Astrocyte (in vitro differentiated cells and primary cell): Measurements from ENCODE around the gene PIP. TPM values are rescaled to one million over a fixed set of nuclear protein-coding genes. Genes with fewer than 3 reads are reported as not detected.

ENCODE experiments used
- DNase-seq: peaks from one replicate; pipeline ENCODE4 v3.0.0-alpha.2; 2010; ENCODE audit warnings: low read depth
- FAIRE-seq: peaks from 2 replicates; lab custom pipeline; 2011; peaks lifted over from hg19 to GRCh38; lab: Jason Lieb, UNC
- H2AFZ ChIP-seq: 2 replicates; pipeline ENCODE4 v1.6.0; 2012; ENCODE audit warnings: low read depth, low read length, inconsistent platforms
- H3K27ac ChIP-seq: 2 replicates; pipeline ENCODE4 v1.5.1; 2011; ENCODE audit warnings: low read depth, low read length, inconsistent platforms
- H3K27me3 ChIP-seq: 2 replicates; pipeline ENCODE4 v1.6.0; 2011; ENCODE audit warnings: low read length, inconsistent platforms; ENCODE audit not compliant: insufficient read depth
- H3K36me3 ChIP-seq: 2 replicates; pipeline ENCODE4 v1.5.1; 2011; ENCODE audit warnings: low read length, inconsistent platforms; ENCODE audit not compliant: insufficient read depth
- H3K4me1 ChIP-seq: 2 replicates; pipeline ENCODE4 v1.5.1; 2011; ENCODE audit warnings: low read length, inconsistent platforms; ENCODE audit not compliant: insufficient read depth
- H3K4me2 ChIP-seq: 2 replicates; pipeline ENCODE4 v1.6.0; 2012; ENCODE audit warnings: low read length, inconsistent platforms
- H3K4me3 ChIP-seq: 2 replicates; pipeline ENCODE4 v1.5.1; 2011; ENCODE audit warnings: low read depth, mild to moderate bottlenecking, low read length, inconsistent platforms; ENCODE audit not compliant: insufficient read depth
- H3K79me2 ChIP-seq: 2 replicates; pipeline ENCODE4 v1.6.0; 2012; ENCODE audit warnings: mild to moderate bottlenecking, low read length, inconsistent platforms; ENCODE audit not compliant: insufficient read depth
- H3K9ac ChIP-seq: 2 replicates; pipeline ENCODE4 v1.6.0; 2012; ENCODE audit warnings: mild to moderate bottlenecking, low read length, inconsistent platforms
- H3K9me3 ChIP-seq: 2 replicates; pipeline ENCODE4 v1.5.1; 2012; ENCODE audit warnings: low read depth, mild to moderate bottlenecking, low read length, inconsistent platforms; ENCODE audit not compliant: insufficient read depth
- H4K20me1 ChIP-seq: 2 replicates; pipeline ENCODE4 v1.6.0; 2012; ENCODE audit warnings: low read length, inconsistent platforms; ENCODE audit not compliant: insufficient read depth
- H3K27ac Mint-ChIP-seq: one replicate; pipeline ENCODE4 v1.8.0; 2021; ENCODE audit warnings: mild to moderate bottlenecking, mixed read lengths; ENCODE audit not compliant: unreplicated experiment
- H3K27me3 Mint-ChIP-seq: one replicate; pipeline ENCODE4 v1.8.0; 2021; ENCODE audit warnings: low read depth, mixed read lengths; ENCODE audit not compliant: unreplicated experiment
- H3K36me3 Mint-ChIP-seq: one replicate; pipeline ENCODE4 v1.8.0; 2021; ENCODE audit warnings: low read depth, mixed read lengths; ENCODE audit not compliant: unreplicated experiment
- H3K4me1 Mint-ChIP-seq: one replicate; pipeline ENCODE4 v1.8.0; 2021; ENCODE audit warnings: low read depth, mixed read lengths; ENCODE audit not compliant: unreplicated experiment
- H3K4me3 Mint-ChIP-seq: one replicate; pipeline ENCODE4 v1.8.0; 2021; ENCODE audit warnings: mild to moderate bottlenecking, moderate library complexity, mixed read lengths; ENCODE audit not compliant: unreplicated experiment
- H3K9me3 Mint-ChIP-seq: one replicate; pipeline ENCODE4 v1.8.0; 2021; ENCODE audit warnings: mild to moderate bottlenecking, mixed read lengths; ENCODE audit not compliant: unreplicated experiment
- EZH2 ChIP-seq: IDR thresholded peaks from 2 replicates; pipeline ENCODE4 v1.6.1; 2012; ENCODE audit warnings: mild to moderate bottlenecking, low read length, inconsistent platforms; ENCODE audit not compliant: insufficient read depth
- total RNA-seq: library from RNA; stranded (reverse); gene quantifications from 2 replicates; pipeline ENCODE4 v1.2.1, GENCODE V29; 2021
- TF ChIP-seq, protein P1 (sequence below): IDR thresholded peaks from 2 replicates; pipeline ENCODE4 v1.5.1; 2011; ENCODE audit warnings: low read depth, mild to moderate bottlenecking, inconsistent platforms, low read length, moderate library complexity; ENCODE audit not compliant: insufficient read depth

Gene PIP
- total RNA-seq, 1 donor from 2014 or later: not detected

DNA sequence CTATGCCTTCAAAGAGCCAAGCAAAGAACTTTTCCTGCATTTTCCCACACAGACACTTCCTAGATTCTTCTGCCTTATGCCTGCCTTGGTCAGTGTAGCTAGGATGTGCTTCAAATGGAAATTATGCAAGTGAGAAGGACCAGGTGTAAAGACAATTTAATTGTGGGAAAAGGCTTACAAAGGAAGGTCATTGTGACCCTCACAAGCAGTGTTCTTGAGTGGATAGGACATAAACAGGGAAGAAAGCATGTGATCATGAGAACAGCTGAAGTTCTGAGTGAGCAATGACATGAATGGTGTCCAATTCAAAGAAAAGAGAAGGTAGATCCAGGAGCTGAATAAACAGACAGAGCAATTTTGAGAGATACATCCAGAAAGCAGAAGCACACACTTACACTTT lies 1.3 kb upstream of the PIP start:
- Mint-ChIP-seq H3K9me3 (peaks cover 4% of the 10 kb centered on the region), H3K4me1 (peaks cover 7% of the 10 kb centered on the region), H3K27ac (no peak overlapping the region), H3K4me3 (no peak overlapping the region), H3K36me3 (no peaks in the 10 kb centered on the region), H3K27me3 (peaks cover 7% of the 10 kb centered on the region)
- H3K4me2 ChIP-seq: no peak overlapping the region
- H3K4me3 ChIP-seq: no peak overlapping the region
- H3K36me3 ChIP-seq: no peaks in the 10 kb centered on the region
- FAIRE-seq: no peak
- H2AFZ ChIP-seq: no peak overlapping the region
- H3K79me2 ChIP-seq: no peaks in the 10 kb centered on the region
- no peaks in the 10 kb centered on the region for H3K9me3 ChIP-seq
- no peak for DNase-seq
- no peaks in the 10 kb centered on the region for H3K4me1 ChIP-seq
- H3K27ac ChIP-seq: no peak overlapping the region
- TF ChIP-seq EZH2: no peak
- TF ChIP-seq, protein P1, sequence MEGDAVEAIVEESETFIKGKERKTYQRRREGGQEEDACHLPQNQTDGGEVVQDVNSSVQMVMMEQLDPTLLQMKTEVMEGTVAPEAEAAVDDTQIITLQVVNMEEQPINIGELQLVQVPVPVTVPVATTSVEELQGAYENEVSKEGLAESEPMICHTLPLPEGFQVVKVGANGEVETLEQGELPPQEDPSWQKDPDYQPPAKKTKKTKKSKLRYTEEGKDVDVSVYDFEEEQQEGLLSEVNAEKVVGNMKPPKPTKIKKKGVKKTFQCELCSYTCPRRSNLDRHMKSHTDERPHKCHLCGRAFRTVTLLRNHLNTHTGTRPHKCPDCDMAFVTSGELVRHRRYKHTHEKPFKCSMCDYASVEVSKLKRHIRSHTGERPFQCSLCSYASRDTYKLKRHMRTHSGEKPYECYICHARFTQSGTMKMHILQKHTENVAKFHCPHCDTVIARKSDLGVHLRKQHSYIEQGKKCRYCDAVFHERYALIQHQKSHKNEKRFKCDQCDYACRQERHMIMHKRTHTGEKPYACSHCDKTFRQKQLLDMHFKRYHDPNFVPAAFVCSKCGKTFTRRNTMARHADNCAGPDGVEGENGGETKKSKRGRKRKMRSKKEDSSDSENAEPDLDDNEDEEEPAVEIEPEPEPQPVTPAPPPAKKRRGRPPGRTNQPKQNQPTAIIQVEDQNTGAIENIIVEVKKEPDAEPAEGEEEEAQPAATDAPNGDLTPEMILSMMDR: no peak
- no peaks in the 10 kb centered on the region for H4K20me1 ChIP-seq
- no peak overlapping the region for H3K9ac ChIP-seq
- no peaks in the 10 kb centered on the region for H3K27me3 ChIP-seq

DNA sequence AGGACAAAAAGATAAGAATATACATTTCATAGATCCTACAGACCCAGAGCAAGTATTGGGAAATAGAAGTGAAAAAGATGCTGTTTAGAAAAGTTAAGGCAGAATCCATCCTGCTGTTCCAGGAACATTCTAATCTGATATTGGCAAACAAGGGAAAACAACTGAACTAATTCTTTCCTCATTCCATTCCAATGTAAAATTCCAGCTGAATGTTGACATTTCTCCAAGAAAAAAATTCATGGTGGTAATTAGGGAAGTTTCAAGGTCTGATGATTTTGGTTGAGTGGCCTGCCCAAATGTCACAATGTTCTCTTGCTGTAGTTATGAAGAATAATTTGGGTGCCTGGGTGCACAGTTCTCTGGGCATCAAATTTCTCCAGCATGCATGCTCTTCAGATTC lies 15.2 kb downstream of the PIP start:
- TF ChIP-seq EZH2: no peak
- TF ChIP-seq, protein P1: no peak
- H3K4me3 Mint-ChIP-seq: no peak overlapping the region

GRCh38 chr7:143148050-143148449 lies 16.2 kb downstream of the PIP start:
- Histone ChIP-seq H3K27me3 (no peaks in the 10 kb centered on the region), H3K27ac (no peak overlapping the region), H3K4me3 (no peak overlapping the region), H3K4me2 (no peak overlapping the region), H4K20me1 (no peaks in the 10 kb centered on the region), H3K9ac (no peak overlapping the region), H3K4me1 (no peaks in the 10 kb centered on the region), H3K36me3 (no peaks in the 10 kb centered on the region), H3K9me3 (no peaks in the 10 kb centered on the region), H3K79me2 (no peaks in the 10 kb centered on the region), H2AFZ (no peak overlapping the region)
- Mint-ChIP-seq H3K27ac (no peak overlapping the region), H3K36me3 (no peaks in the 10 kb centered on the region), H3K4me1 (no peaks in the 10 kb centered on the region), H3K27me3 (no peaks in the 10 kb centered on the region), H3K4me3 (no peak overlapping the region), H3K9me3 (peaks cover 4% of the 10 kb centered on the region)
- DNase-seq: no peak
- no peak for FAIRE-seq
- TF ChIP-seq, protein P1: no peak
- TF ChIP-seq EZH2: no peak

More for the DNA sequence above, 15.2 kb downstream of the PIP start:
- Histone ChIP-seq H2AFZ (no peak overlapping the region), H4K20me1 (no peaks in the 10 kb centered on the region), H3K27ac (no peak overlapping the region), H3K4me2 (no peak overlapping the region), H3K27me3 (no peaks in the 10 kb centered on the region), H3K9ac (no peak overlapping the region), H3K79me2 (no peaks in the 10 kb centered on the region), H3K9me3 (no peaks in the 10 kb centered on the region), H3K4me1 (no peaks in the 10 kb centered on the region), H3K4me3 (no peak overlapping the region), H3K36me3 (no peaks in the 10 kb centered on the region)
- no peaks in the 10 kb centered on the region for H3K36me3 Mint-ChIP-seq
- FAIRE-seq (no peak), DNase-seq (no peak)
- no peak overlapping the region for H3K27ac Mint-ChIP-seq
- no peaks in the 10 kb centered on the region for H3K4me1 Mint-ChIP-seq
- peaks cover 4% of the 10 kb centered on the region for H3K9me3 Mint-ChIP-seq
- no peaks in the 10 kb centered on the region for H3K27me3 Mint-ChIP-seq
